Measurements from ENCODE around the gene CHAMP1. TPM values are rescaled to one million over a fixed set of nuclear protein-coding genes. Genes with fewer than 3 reads are reported as not detected.

Gene CHAMP1
- total RNA-seq = 10 to 100 TPM; 42.6 to 48.3 TPM
- 7.3 TPM for polyA plus RNA-seq

GRCh38 chr13:114314074-114314912 is at the start of gene CHAMP1:
Gene CHAMP1, plus strand, starts transcription at chr13:114314503. Its CDS starts 9,340 bp downstream, at chr13:114323843.
- ChIA-PET POLR2A (interaction anchor here (0.6 to 1.5 kb wide), 3 partner anchors 32 to 70 kb away, joined by 3 to 6 read pairs (median 3); partner anchors contain the start of gene UPF3A), CTCF (interaction anchor here (1.0 to 2.4 kb wide), 2 partner anchors 26 to 34 kb away, joined by 3 to 6 read pairs; no protein-coding TSS in a partner anchor)
- Mint-ChIP-seq H3K4me3 (peak within 1 kb of the TSS; percentile 82 to 90 (median 88)), H3K27ac (peak within 1 kb of the TSS; percentile 63 to 96 (median 92)), H3K27me3 (no peaks in the 10 kb centered on the region), H3K4me1 (peaks cover 41 to 50% (median 45%) of the 10 kb centered on the region in 3 donors), H3K36me3 (peaks cover 0 to 6% (median 0%) of the 10 kb centered on the region in 3 donors), H3K9me3 (no peaks in the 10 kb centered on the region)
- Histone ChIP-seq H3K9me3 (ENCODE audit: low read length) (no peaks in the 10 kb centered on the region), H3K4me3 (ENCODE audit: low read length) (peak within 1 kb of the TSS; percentile 35), H3K27ac (ENCODE audit: low read depth, low read length) (peak within 1 kb of the TSS; percentile 64), H3K27me3 (ENCODE audit: insufficient read depth, low read length, poor library complexity, severe bottlenecking) (no peaks in the 10 kb centered on the region), H3K4me1 (ENCODE audit: insufficient read depth, low read length) (peaks cover 11% of the 10 kb centered on the region), H3K36me3 (ENCODE audit: insufficient read depth, low read length) (no peaks in the 10 kb centered on the region)
- peak; percentile 80 to 91 (median 87) for DNase-seq

GRCh38 chr13:114264886-114265611 is 49.3 kb upstream of the CHAMP1 start:
- Histone ChIP-seq H3K4me1 (ENCODE audit: insufficient read depth, low read length) (peaks cover 48% of the 10 kb centered on the region), H3K36me3 (ENCODE audit: insufficient read depth, low read length) (peaks cover 41% of the 10 kb centered on the region), H3K4me3 (ENCODE audit: low read length) (no peak overlapping the region), H3K27me3 (ENCODE audit: insufficient read depth, low read length, poor library complexity, severe bottlenecking) (no peaks in the 10 kb centered on the region), H3K9me3 (ENCODE audit: low read length) (no peaks in the 10 kb centered on the region), H3K27ac (ENCODE audit: low read depth, low read length) (no peak overlapping the region)
- H3K27ac Mint-ChIP-seq = peak overlapping the region in 4 of 8 donors; percentile 3 to 88 (median 56)
- CTCF ChIA-PET = no interaction called here
- H3K4me3 Mint-ChIP-seq = peak overlapping the region in 3 of 7 donors; percentile 5 to 89 (median 41)
- no peak for DNase-seq
- POLR2A ChIA-PET = no interaction called here
- peaks cover 0 to 4% (median 0%) of the 10 kb centered on the region in 5 donors for H3K9me3 Mint-ChIP-seq
- H3K36me3 Mint-ChIP-seq = peaks cover 22 to 78% (median 36%) of the 10 kb centered on the region in 3 donors
- peaks cover 76 to 85% (median 79%) of the 10 kb centered on the region in 3 donors for H3K4me1 Mint-ChIP-seq
- H3K27me3 Mint-ChIP-seq = no peaks in the 10 kb centered on the region

DNA sequence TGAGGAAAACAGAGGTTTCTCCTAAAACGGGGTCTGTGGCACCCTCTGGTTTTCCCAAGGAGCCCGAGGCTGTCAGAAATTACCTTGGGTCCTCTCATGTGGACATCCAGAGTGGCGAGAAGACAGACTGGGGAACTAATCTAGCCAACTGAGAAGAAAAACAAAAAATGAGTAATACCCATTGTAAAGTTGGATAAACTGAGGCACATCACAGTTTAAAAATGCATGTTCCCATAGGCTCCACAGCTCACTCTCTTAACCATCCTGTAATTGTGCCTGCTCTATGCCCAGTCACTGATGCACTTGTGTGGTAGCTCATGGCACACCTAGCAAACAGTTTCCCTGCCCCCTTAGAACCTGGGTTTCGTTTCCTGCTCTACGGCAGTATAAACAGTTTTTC is 48.1 kb upstream of the CHAMP1 start:
- DNase-seq = no peak
- ChIA-PET POLR2A (interaction anchor here (0.6 to 0.7 kb wide), 2 partner anchors 13 to 31 kb away, joined by 3 read pairs; no protein-coding TSS in a partner anchor), CTCF (no interaction called here)
- H3K27me3 ChIP-seq (ENCODE audit: insufficient read depth, low read length, poor library complexity, severe bottlenecking) = no peaks in the 10 kb centered on the region
- H3K36me3 ChIP-seq (ENCODE audit: insufficient read depth, low read length) = peaks cover 30% of the 10 kb centered on the region
- Mint-ChIP-seq H3K4me1 (peaks cover 66 to 73% (median 71%) of the 10 kb centered on the region in 3 donors), H3K36me3 (peaks cover 18 to 75% (median 35%) of the 10 kb centered on the region in 3 donors), H3K27me3 (no peaks in the 10 kb centered on the region), H3K4me3 (peak overlapping the region in 5 of 7 donors; percentile 44 to 89 (median 67)), H3K9me3 (peaks cover 0 to 4% (median 0%) of the 10 kb centered on the region in 5 donors), H3K27ac (peak overlapping the region in 4 of 8 donors; percentile 3 to 43 (median 22))
- H3K9me3 ChIP-seq (ENCODE audit: low read length) = no peaks in the 10 kb centered on the region
- no peak overlapping the region for H3K27ac ChIP-seq (ENCODE audit: low read depth, low read length)
- H3K4me3 ChIP-seq (ENCODE audit: low read length) = no peak overlapping the region
- H3K4me1 ChIP-seq (ENCODE audit: insufficient read depth, low read length) = peaks cover 44% of the 10 kb centered on the region

DNA sequence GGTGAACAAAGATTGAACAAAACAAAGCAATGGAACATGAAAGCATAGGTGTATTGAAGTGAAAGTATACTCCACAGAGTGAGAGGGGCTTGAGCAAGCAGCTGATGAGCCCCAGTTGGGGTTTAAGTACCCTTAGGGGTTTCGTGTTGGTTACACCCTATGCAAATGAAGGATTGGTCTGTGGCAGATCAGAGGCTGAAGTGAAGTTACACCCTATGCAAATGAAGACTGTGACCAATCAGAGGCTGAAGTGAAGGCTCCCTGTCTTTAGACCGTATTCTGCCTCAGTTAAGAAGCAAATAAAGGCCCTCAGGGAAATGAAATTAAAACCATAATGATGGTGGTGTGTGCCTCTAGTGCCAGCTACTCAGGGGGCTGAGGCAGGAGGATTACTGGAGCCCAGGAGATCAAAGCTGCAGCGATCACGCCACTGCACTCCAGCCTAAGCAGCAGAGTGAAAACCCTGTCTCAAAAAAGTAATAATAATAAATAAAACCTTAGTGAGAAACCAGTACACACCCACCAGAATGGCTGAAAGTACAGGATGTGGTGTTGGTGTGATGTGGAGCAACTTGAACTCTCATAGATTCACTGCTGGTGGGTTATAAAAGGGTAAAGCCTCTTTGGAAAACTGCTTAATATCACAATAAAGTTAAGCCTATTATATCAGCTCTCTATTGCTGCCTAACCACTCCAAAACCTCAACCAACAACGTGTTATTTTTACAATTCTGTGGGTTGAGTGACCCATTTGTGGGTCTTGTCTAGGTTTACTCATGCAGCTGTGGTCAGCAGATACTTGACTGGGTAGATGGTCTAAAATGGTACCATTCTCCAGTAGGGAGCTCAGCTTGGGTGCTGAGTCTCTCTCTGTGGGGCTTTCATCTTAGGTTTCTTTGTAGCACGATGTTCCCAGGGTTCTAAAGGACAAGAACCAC is 45.7 kb upstream of the CHAMP1 start:
- Mint-ChIP-seq H3K9me3 (peaks cover 0 to 4% (median 0%) of the 10 kb centered on the region in 5 donors), H3K36me3 (peaks cover 24 to 73% (median 48%) of the 10 kb centered on the region in 3 donors), H3K4me3 (peak overlapping the region; percentile 25 to 89 (median 77)), H3K4me1 (peaks cover 42 to 49% (median 47%) of the 10 kb centered on the region in 3 donors), H3K27ac (peak overlapping the region; percentile 28 to 91 (median 70)), H3K27me3 (no peaks in the 10 kb centered on the region)
- H3K27me3 ChIP-seq (ENCODE audit: insufficient read depth, low read length, poor library complexity, severe bottlenecking) = no peaks in the 10 kb centered on the region
- no peaks in the 10 kb centered on the region for H3K9me3 ChIP-seq (ENCODE audit: low read length)
- peak overlapping the region; percentile 15 for H3K4me3 ChIP-seq (ENCODE audit: low read length)
- DNase-seq = peak in 1 of 5 donors; percentile 60
- ChIA-PET POLR2A (interaction anchor here (1.2 kb wide), 1 partner anchor 13 kb away, joined by 3 read pairs; the partner anchor contains the start of gene UPF3A), CTCF (interaction anchor here (0.7 to 1.2 kb wide), 2 partner anchors 9 to 11 kb away, joined by 3 read pairs; no protein-coding TSS in a partner anchor)
- H3K27ac ChIP-seq (ENCODE audit: low read depth, low read length) = peak overlapping the region; percentile 41
- H3K4me1 ChIP-seq (ENCODE audit: insufficient read depth, low read length) = peaks cover 23% of the 10 kb centered on the region
- H3K36me3 ChIP-seq (ENCODE audit: insufficient read depth, low read length) = peaks cover 26% of the 10 kb centered on the region

GRCh38 chr13:114269281-114269770 is 45.0 kb upstream of the CHAMP1 start:
- Mint-ChIP-seq H3K4me1 (peaks cover 38 to 45% (median 45%) of the 10 kb centered on the region in 3 donors), H3K9me3 (peaks cover 0 to 4% (median 0%) of the 10 kb centered on the region in 5 donors), H3K27ac (peak overlapping the region in 7 of 8 donors; percentile 13 to 91 (median 32)), H3K4me3 (peak overlapping the region in 6 of 7 donors; percentile 20 to 81 (median 41)), H3K27me3 (no peaks in the 10 kb centered on the region), H3K36me3 (peaks cover 24 to 76% (median 48%) of the 10 kb centered on the region in 3 donors)
- H3K4me1 ChIP-seq (ENCODE audit: insufficient read depth, low read length) = peaks cover 21% of the 10 kb centered on the region
- no peak overlapping the region for H3K4me3 ChIP-seq (ENCODE audit: low read length)
- no peaks in the 10 kb centered on the region for H3K9me3 ChIP-seq (ENCODE audit: low read length)
- ChIA-PET CTCF (interaction anchor here (1.2 kb wide), 1 partner anchor 10 kb away, joined by 3 read pairs; no protein-coding TSS in a partner anchor), POLR2A (interaction anchor here (1.2 kb wide), 1 partner anchor 12 kb away, joined by 3 read pairs; the partner anchor contains the start of gene UPF3A)
- peak overlapping the region; percentile 41 for H3K27ac ChIP-seq (ENCODE audit: low read depth, low read length)
- no peaks in the 10 kb centered on the region for H3K27me3 ChIP-seq (ENCODE audit: insufficient read depth, low read length, poor library complexity, severe bottlenecking)
- peaks cover 26% of the 10 kb centered on the region for H3K36me3 ChIP-seq (ENCODE audit: insufficient read depth, low read length)
- no peak for DNase-seq

- peaks cover 16% of the 10 kb centered on the region for H3K4me1 ChIP-seq (ENCODE audit: insufficient read depth, low read length)
- peaks cover 0 to 4% (median 0%) of the 10 kb centered on the region in 5 donors for H3K9me3 Mint-ChIP-seq
- H3K27ac Mint-ChIP-seq = peak overlapping the region in 2 of 8 donors; percentile 39 to 42
- peaks cover 35 to 69% (median 38%) of the 10 kb centered on the region in 3 donors for H3K36me3 Mint-ChIP-seq
- no peak for DNase-seq
- no peak overlapping the region for H3K4me3 ChIP-seq (ENCODE audit: low read length)
- peaks cover 15 to 27% (median 15%) of the 10 kb centered on the region in 3 donors for H3K4me1 Mint-ChIP-seq
- no peaks in the 10 kb centered on the region for H3K27me3 Mint-ChIP-seq
- ChIA-PET POLR2A (no interaction called here), CTCF (no interaction called here)
- H3K27ac ChIP-seq (ENCODE audit: low read depth, low read length) = no peak overlapping the region
- H3K36me3 ChIP-seq (ENCODE audit: insufficient read depth, low read length) = peaks cover 19% of the 10 kb centered on the region
- no peaks in the 10 kb centered on the region for H3K27me3 ChIP-seq (ENCODE audit: insufficient read depth, low read length, poor library complexity, severe bottlenecking)
- no peaks in the 10 kb centered on the region for H3K9me3 ChIP-seq (ENCODE audit: low read length)
- no peak overlapping the region for H3K4me3 Mint-ChIP-seq
These were observed 41.3 kb upstream of the CHAMP1 start for GRCh38 chr13:114272977-114273376.

- peaks cover 8% of the 10 kb centered on the region for H3K36me3 ChIP-seq (ENCODE audit: insufficient read depth, low read length)
- no peak overlapping the region for H3K4me3 Mint-ChIP-seq
- no peaks in the 10 kb centered on the region for H3K9me3 Mint-ChIP-seq
- no peak for DNase-seq
- H3K27ac ChIP-seq (ENCODE audit: low read depth, low read length) = no peak overlapping the region
- ChIA-PET POLR2A (no interaction called here), CTCF (no interaction called here)
- no peaks in the 10 kb centered on the region for H3K27me3 ChIP-seq (ENCODE audit: insufficient read depth, low read length, poor library complexity, severe bottlenecking)
- H3K4me1 ChIP-seq (ENCODE audit: insufficient read depth, low read length) = peaks cover 19% of the 10 kb centered on the region
- peaks cover 20 to 54% (median 30%) of the 10 kb centered on the region in 3 donors for H3K36me3 Mint-ChIP-seq
- H3K27me3 Mint-ChIP-seq = peaks cover 0 to 2% of the 10 kb centered on the region in 2 donors
- no peak overlapping the region for H3K4me3 ChIP-seq (ENCODE audit: low read length)
- H3K9me3 ChIP-seq (ENCODE audit: low read length) = no peaks in the 10 kb centered on the region
- peaks cover 15 to 27% (median 19%) of the 10 kb centered on the region in 3 donors for H3K4me1 Mint-ChIP-seq
- H3K27ac Mint-ChIP-seq = peak overlapping the region in 2 of 8 donors; percentile 25 to 72
These were observed 39.0 kb upstream of the CHAMP1 start for GRCh38 chr13:114275304-114275703.

Measured in CD8-positive, alpha-beta memory T cell (primary cell).